SKM-1 treated with dmso at 0.1 percent for 144 hours (cell line): Measurements from ENCODE around the gene SMPD3.

ENCODE experiments used
- DNase-seq: peaks from one replicate; lab custom pipeline; 2025; ENCODE audit not compliant: unreplicated experiment; lab: John Stamatoyannopoulos, UW

Gene SMPD3

DNA sequence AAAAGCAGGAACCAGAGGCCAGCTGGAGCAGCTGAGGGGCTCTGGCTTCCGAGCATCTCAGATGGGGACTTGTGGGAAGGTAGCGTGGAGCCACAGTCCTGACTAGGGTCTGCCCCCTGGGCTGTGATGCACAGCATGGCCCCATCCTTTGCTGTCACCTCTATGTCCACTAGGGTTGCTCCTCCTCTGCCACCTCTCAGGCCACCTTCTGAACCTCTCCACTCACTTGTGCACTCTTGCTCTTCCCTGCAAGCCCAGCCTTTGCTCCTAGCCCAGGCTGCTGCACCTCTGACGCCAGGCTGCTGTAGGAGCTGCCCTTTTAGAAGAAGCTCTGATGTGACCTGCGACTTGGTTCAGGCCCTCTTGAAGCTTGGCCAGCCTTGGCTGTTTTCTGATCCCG, 24.3 kb upstream of the SMPD3 start:
- DNase-seq: no peak

DNA sequence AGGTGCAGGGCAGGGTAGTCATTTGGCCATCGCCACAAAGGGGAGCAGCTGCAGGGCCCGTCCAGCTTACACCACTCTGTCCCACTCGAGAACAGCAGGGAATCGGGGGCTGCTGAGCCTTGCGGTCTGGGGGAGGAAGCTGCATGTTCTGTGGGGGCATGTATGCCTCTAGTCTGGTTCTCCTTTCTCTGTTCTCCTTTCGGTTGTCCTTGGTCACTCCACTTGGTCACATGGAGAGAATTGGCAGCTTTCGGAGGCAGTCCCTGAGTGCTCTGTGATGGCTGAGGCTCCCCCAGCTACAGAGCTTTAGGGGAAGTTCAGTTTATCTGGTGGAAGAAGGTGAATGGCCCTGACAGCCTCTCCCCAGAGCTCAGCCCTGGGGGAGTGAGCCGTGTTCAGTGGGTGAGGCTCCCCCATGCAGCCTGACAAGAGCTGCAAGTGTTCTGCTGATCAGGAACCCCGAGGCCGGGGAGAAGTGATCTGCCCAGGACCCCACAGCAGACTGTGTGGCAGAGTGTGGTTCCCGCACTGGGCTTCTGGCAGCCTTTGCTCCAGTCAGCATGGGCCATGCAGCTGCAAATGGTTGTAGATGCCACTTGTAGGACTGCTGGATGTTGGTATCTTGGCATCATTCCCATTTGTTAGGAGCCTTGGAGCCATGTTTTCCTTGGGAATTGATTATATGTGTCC, 22.3 kb upstream of the SMPD3 start:
- DNase-seq: peak; percentile 97

DNA sequence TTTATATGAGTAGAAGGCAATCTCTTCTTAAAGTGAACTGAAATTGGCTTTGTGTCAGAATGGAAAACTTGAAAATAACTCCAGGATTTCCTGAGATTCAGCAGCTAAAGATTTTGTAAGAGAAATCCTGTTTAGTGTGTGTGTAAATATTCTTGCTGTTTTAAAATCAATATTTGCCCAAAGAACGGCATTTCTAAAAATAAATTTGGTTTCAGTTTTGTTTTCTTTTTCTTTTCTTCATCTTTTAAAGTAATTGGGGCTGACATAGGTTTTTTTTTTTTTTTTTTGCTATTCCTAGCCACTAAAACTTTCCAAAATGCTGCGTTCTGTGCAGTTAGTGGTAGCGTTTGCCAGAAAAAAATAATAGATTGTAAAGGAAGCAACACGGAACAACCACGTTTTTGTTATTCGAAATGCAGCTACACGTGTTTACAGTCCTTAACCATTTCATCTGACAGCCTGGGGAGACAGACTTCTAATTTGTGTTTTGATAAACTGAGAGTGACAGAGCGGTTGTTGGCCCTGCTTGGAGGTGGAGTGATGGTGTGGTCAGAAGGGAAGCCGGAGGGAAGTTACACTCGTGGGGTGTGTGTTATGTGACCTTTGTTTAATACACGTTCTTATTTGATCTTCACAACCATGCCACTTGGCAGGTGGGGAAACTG, 21.6 kb upstream of the SMPD3 start:
- no peak for DNase-seq

DNA sequence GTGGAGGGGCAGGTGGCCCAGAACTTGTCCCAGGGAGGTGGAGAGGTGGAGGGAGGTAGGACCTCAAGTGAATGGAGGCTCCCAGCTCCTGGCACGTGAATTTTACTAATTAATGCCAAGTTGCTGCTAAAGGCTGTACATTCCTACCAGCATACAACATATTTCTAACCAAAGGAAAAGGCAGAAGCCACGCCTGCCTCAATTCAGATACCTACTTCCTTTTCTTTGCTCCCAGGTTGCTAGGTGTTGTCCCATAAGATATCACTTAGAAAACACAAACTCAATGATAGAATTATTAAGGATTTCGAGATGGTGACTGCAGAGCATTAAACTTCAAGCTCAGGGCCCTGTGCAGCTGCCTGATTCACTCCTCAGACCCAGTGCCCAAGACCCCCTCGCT, 20.5 kb upstream of the SMPD3 start:
- DNase-seq: no peak

DNA sequence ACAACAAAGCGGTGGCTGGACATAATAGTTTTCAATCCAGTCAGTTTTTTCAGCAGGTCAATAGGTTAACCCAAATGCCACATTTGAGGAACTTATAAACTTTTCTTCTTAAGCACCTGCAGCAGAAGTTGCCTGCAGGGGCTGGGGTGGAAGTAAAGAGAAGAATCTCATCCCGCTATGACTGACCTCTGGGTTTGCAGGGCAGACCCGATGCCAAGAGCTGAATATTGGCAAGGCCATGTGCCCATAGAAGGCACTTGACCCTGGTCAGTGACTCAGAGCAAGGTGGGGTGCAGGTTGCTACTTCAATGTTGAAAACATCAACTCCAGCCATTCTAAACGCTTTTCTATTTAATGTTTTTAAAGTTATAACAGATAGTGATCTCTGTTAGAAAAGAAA, 17.9 kb upstream of the SMPD3 start:
- DNase-seq: no peak

DNA sequence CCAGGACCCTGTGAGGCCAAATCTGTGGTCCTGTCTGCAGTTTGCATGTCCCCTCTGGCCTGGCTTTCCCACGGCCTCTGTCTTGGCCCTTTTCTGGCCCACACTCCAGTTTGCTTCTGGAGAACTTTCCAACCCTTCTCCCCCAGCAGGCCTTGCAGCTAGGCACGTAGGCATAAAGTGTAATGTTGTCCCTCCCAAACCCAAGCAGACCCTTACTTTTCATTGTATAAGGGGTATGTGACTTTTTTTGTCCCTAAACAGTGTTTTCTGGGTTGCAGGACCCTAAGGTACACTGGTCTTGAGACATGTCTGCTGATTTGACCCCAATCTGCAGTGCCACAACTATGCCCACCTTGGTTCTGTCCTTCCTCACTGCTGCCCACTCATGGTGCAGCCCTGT, 15.6 kb upstream of the SMPD3 start:
- no peak for DNase-seq

DNA sequence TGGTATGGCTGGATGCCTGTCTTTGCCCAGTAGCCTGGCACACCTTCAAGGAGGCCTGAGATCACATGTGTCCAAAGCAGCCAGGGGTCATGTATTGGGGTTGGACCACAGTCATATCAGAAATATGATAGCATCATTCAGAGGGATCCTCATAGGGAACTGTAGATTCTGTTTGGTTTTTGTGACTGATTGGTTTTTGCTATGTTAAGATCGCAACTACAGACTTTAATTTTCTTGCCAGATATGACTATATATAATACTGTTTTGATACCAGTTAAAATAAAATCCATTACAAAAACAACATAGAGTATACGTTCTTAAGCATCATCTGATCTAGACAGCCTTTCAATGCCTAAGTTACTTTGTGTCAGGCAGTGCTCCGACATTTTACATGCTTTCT, 11.8 kb upstream of the SMPD3 start:
- no peak for DNase-seq

DNA sequence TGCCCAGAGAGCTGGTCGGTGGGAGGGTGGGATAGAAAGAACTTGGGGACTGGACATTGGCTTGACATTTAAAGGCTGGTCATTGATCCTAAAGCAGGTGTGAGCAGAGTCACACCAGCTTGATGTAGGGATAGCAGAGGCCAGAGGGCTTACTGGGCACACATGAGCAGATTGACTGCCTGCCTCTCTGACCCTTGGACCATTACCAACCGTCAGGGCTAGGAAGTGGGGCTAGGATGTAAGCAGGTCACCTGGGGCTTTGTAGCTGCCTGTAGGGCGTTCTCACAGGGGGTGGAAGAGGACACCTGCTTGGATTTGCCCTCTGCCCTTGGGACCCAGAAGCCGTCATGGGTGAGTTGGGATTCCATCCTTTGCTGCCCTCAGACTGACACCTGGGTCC, 11.1 kb upstream of the SMPD3 start:
- DNase-seq: no peak

DNA sequence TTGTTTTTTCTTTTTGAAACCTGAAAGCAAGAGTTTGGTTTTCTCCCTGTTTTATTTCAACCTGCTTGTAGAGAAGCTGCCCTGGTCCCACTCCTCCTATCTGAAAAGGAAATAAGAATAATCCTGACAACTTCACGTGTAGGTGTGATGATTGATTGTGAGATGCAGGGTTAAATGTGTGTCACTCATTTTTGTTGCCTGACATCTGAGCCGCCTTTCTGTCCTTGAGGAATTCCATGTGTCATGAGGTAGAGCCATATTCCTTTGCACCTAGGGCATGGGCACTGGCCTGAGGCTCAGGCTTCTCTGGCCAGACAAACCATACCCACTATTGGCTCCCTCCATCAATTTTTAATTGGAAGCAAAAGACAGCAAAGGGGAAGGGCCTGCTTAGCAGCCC, 10.2 kb upstream of the SMPD3 start:
- no peak for DNase-seq

DNA sequence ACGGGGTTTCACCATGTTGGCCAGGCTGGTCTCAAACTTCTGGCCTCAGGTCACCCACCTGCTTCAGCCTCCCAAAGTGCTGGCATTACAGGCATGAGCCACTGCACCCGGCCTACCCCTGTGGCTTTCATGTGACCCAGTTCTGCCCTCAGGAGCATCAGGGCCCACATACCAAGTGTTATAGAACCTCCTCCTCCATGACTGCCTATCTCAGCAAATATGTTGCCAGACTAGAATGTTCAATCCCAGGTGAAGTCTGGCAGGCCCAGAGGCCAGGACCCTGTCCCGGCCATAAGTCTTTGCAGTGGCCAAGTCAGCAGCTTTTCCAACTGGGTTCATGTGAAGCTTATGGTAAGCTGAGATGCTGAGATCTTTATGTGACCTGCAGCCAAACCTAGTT, 9.8 kb upstream of the SMPD3 start:
- no peak for DNase-seq

DNA sequence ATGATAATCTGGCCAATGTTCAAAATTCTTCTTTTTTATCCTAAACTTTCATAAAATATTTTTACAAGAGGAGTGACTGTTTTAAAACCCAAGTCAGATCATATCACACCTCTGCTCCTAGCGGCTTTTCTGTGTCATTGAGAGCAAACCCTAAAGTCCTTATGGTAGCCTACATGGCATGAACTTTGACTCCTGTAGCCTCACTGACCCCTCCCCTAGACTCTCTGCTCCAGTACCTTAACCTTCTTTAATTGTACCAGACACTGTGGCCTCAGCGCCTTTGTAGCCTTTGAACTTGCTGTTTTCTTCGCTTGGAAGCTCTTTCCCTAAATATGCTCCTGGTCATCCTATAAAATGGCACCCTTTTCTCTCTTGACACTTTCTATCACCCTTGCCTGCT, 7.3 kb upstream of the SMPD3 start:
- no peak for DNase-seq

DNA sequence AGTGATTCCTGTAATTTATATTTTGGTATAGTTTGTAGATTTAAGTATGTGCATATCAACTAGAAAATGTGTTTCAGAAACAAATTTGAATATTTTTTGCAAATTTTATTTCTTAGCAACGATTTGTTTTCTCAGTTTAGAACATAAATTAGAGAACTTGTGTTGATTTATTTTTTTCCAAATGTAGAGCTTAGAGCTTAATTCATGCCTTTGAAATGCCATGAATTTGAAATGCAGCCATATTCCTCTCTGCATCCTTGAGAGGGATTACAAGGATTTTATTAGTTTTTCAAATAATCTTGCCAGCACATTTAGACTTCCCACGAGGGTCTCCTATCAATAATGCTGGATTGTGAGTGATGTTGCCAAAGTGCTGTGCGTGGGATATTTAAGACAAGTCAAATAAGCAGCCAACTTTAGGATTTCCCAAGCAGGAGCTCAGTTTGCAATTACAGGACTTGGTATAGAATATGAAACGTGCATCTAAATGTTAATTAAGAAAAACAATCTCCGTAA, 6.7 kb upstream of the SMPD3 start:
- DNase-seq: no peak

DNA sequence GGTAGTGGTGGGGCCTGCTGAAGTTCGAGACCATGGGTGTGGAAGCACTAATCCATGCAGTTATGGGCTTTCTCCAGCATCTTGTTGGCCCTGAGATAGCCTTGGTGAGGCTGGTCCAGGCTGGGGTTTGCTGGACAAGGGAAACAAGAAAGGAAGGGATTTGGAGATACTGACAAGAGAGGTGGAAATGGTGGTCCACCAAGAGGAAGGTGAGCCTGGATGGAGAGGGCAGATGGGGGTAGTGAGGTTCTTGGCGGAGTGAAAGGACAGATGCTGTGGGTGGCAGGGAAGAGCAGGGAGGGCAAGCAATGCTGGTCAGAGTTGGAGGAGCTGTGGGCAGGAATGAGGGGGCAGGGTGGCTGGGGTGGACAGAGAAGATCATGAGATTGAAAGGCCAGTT, 5.5 kb upstream of the SMPD3 start:
- DNase-seq: no peak

DNA sequence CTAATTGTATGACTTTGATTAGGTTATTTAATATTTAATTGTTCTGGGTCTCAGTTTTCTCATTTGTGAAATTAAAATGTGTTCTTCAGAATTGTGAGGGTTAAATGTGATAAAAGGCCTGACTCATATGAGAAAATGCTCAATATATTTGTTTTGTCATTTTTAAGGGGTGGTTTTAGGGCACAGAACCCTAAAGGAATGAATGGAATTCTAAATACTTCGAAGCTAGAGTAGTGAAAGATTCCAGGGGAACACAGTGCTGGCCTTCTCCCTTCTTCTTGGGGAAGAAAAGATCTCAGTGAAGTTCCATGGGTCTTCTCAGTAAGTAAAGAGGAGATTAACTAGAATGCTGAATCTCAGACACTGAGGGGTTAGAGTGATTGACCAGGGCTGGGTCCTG, 3.9 kb upstream of the SMPD3 start:
- DNase-seq: no peak

DNA sequence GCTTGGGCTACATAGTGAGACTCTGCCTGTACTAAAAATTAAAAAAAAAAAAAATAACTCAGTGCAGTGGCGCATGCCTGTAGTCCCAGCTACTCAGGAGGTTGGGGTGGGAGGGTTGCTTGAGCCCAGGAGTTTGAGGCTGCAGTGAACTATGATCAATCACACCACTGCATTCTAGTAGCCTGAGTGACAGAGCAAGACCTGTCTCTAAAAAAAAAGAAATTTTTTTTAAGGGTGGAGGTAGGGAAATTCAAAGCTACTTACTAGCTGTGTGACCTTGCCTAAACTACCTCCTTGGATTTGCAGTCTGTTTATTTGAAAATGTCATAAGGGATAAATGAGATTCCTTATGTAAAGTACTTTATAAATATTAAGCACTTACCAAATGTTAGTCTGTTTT, 3.4 kb upstream of the SMPD3 start:
- no peak for DNase-seq

DNA sequence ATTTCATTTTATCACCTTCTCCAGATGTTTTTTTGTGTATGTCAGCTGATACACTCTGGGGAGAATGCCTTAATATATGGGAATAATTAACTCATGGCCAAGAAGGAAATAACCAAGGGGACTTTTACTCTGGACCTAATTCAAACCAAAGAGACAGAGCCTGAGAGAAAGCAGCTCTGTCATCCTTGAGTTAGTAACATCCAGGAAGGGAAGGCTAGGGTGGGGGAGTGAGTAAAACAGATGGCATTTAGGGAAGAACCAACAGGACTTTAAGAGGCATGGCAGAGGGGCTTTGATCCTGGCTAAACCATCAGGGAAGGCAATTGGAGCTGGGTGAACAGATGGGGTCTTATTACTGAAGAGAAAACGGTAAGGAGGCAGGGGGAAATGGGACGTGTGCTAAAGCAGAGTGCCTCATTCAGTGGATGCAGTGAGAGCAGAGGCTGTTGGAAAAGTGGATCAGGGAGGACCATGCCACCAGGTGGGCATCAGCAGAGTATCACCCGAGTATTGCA, 2.5 kb upstream of the SMPD3 start:
- no peak for DNase-seq

DNA sequence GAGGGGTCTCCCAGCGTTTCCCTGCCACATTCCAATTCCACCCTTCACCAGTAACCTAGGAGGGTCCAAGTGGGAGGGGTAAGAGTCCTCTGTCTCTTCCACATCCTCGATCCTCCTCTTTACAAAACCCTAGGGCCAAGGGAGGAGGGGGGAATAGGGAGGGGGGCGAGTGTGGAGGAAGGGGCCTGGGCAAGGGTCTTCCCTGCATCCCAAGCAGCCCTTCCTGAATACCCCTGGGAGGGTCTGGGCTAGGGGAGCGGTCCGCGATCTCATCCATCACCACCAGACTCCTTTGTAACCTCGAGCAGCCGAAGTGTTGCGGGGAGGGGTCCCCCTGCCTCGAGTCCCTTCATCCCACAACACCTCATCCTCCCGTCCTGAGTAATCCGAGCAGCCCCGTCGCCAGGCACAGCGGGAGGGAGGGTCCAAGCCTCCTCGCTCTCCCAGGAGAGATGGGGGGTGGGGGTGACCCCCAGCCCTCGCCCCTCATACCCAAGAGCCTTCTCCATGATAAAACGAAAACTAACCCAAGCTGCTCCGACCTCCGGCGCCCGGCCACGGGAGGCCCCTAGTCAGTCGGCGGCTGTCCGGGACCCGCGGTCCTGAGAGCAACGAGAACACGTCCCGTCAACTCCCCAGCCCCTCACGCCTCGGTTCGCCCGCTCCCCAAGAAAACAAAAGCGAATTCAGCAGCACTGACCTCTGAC, 502 bp downstream of the SMPD3 start:
- no peak for DNase-seq

DNA sequence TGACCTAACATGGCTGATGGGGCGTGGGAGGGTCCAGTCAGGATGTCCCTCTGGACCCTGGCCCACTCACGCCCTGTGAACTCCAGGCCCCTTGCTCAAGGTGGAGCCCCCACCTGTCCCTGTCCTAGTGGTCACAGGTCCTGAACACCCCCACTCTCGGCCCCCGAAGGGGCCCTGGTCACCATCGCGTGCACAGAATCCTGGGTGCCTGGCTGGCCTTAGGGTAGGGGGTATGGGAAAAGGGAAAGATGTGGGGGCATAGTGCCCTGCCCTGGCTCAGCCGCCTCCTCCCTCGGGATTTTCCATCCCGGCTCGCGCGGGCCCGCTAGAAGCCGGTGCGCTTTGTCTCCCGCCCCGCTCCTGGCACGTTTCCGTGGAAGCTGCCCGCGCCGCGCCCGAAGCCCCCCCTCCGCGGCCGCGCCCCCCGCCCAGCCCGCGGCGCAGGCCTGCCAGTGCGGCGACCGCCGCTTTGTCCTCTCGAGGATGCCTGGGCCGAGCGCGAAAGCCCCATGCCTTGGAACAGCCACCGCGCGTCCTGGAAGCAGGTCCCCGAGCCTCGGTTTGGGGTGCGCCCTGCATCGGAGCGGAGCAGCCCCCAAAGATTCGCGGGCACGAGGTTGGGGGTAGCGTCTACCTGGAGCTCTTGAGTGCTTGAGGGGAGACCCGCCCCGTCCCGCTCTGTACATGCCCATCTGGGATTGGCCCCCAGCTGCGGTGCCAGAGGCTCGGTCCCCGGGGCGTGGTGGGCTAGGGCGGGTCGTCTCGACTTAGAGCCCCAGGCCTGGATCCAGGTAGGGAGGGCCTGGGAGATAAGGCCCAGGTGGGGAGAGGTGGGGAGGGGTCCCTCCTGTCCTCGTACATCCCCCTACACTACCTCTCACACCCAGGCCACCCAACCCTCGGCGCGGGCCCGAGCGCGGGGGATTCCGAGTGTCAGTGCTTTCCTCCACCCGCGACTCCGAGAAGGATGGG, 1.3 kb downstream of the SMPD3 start:
- no peak for DNase-seq

DNA sequence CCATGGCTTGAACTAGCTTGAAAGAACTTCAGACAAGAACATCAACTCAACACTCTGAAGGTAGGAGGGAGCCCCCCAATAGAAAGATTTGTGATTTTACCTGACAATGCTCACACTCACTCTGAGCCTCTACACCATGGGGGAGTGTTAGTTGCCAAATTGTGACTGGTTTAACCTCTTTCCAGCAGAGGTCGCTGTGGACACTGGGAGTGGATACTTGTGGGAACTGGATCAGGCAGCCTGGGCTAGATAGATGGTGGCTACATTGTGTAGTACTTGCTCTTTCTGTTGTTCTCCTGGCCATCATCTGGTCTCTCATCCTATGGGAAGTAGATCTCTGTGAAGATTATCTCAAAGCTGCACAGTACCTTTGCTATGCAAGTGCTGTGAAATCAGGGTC, 2.9 kb downstream of the SMPD3 start:
- DNase-seq: peak; percentile 62

DNA sequence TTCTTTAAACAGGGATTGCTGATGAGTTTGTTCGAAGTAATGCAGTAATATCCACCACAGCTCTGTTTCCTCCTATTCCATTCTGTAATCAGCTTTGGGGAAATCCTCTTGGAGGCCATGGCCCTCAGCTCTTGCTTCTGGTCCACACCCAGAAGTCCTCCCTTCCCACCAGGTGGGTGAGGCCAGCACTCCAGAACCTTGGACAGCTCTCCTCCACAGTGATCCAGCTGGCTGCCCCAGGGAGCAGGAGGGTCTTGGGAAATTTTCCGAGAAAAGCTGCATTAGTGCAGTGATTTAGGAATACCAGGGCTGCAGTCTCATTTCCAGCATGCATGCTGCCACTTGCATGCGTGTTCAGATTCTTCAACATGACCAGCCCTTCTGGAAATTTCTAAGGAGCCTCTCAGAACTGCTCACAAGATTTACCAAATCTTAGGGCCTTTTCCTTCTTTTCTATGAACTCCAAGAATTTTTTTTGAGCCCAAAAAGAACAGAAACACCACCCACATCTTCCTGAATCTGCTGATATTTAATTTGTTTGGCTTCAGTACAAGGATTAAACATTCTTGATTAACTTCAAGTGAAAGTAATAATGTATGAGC, 4.2 kb downstream of the SMPD3 start:
- DNase-seq: no peak

DNA sequence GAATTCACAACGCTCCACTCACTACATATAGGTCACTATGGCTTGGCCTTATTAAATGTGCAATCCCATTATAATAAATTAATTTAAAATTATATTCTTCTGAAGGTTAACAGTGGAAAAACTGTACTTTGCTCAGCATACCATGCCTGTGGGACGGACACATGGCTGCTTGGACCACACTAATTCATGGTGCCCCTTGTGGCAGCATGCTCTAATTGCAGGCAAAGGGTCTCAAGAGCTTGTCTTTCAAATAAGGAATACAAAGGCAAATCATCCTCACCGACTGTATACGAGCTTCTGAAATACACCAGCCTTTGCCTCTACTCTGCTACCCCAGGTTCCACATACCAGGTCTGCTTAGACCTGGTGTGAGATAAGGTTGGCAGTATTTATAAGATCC, 11.7 kb downstream of the SMPD3 start:
- no peak for DNase-seq
